AG09309 (cell line): ENCODE data around the gene MYO7A.

Source experiments
- DNase-seq: peaks from one replicate; pipeline ENCODE4 v3.0.0-alpha.2; 2010; ENCODE audit warnings: low read depth
- H3K4me3 ChIP-seq: 2 replicates; pipeline ENCODE4 v1.5.1; 2011; ENCODE audit warnings: mild to moderate bottlenecking, low read depth, low read length, moderate library complexity; ENCODE audit not compliant: control insufficient read depth
- TF ChIP-seq, protein P1 (sequence below): IDR thresholded peaks from 2 replicates; pipeline ENCODE4 v1.5.1; 2011; ENCODE audit warnings: mild to moderate bottlenecking, low read depth, low read length, inconsistent platforms; ENCODE audit not compliant: insufficient read depth, control insufficient read depth; ENCODE audit errors: missing control alignments

The MYO7A gene

DNA sequence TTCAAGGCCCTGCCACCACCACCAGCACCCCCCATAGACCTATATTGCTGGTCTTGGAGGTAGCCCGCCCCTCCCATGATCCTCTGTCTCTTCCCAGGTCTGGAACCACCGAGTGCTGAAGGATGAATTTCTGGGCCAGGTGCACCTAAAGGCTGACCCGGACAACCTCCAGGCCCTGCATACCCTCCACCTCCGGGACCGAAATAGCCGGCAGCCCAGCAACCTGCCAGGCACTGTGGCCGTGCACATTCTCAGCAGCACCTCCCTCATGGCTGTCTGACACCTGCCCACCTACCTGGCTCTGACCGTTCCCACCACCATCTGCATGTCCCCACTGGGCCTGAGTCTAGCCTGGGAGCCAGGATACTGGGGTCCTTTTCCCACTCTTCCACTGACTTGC is 4.5 kb upstream of the MYO7A start:
- no peak overlapping the region for H3K4me3 ChIP-seq
- no peak for DNase-seq
- TF ChIP-seq, protein P1, sequence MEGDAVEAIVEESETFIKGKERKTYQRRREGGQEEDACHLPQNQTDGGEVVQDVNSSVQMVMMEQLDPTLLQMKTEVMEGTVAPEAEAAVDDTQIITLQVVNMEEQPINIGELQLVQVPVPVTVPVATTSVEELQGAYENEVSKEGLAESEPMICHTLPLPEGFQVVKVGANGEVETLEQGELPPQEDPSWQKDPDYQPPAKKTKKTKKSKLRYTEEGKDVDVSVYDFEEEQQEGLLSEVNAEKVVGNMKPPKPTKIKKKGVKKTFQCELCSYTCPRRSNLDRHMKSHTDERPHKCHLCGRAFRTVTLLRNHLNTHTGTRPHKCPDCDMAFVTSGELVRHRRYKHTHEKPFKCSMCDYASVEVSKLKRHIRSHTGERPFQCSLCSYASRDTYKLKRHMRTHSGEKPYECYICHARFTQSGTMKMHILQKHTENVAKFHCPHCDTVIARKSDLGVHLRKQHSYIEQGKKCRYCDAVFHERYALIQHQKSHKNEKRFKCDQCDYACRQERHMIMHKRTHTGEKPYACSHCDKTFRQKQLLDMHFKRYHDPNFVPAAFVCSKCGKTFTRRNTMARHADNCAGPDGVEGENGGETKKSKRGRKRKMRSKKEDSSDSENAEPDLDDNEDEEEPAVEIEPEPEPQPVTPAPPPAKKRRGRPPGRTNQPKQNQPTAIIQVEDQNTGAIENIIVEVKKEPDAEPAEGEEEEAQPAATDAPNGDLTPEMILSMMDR, result no peak

DNA sequence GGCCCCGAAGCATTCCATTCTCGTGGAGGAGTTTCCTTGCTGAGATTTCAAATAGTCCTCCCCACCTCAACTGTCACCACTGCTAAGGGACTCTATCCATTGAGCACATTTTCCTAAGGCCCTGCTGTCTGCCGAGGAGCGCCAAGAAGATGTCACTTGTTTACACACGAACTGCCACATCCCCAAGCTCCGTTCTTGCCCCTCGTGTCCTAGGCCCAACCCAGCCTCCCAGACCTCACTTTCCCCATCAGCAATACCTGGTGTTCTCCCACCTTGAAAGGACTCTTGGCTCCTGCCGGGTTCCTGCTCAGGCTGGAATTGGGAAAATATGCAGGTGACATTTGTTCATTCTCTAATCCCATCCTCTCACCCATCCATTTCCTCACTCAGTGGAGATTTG is 4.0 kb upstream of the MYO7A start:
- no peak for DNase-seq
- H3K4me3 ChIP-seq, result no peak overlapping the region
- TF ChIP-seq, protein P1, result no peak

DNA sequence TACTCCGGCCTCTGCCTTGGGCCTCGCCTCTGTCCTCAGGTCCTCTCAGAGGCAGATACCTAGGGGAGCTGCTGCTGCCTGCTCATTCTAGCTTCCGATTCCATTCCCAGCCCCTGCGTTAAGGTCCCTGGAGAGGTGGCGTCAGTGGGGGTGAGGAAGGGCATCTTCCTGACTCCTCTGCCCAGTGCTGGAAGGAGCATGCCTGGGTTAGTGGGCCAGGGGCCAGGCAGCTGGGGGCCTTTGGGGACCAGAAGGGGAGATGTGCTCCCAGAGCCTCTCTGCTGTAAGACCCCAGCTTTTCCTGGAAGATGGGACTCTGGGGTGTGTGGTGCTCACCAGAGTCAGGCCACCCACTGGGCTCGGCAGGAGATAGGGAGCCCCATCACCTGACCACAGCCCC is 3.6 kb upstream of the MYO7A start:
- H3K4me3 ChIP-seq, result no peak overlapping the region
- TF ChIP-seq, protein P1, result no peak
- no peak for DNase-seq

DNA sequence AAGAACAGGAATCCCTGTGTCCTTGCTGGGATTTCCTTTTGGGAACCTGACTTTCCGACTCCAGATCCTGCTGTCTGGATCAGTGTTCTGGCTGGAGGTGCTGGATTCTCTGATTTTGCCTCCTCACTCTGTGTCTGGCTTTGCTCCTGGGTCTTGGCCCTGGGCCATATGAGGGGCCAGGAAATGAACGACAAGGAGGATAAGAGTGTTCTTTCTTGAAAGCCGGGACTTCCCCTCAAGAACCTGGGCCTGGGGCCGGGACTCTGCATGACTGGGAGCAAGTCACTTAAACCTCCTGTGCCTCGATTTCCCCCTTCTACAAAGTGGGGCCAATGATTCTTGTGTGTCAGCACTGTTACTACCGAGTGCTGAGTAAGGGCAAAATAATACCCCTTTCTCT is 2.9 kb upstream of the MYO7A start:
- TF ChIP-seq, protein P1, result no peak

DNA sequence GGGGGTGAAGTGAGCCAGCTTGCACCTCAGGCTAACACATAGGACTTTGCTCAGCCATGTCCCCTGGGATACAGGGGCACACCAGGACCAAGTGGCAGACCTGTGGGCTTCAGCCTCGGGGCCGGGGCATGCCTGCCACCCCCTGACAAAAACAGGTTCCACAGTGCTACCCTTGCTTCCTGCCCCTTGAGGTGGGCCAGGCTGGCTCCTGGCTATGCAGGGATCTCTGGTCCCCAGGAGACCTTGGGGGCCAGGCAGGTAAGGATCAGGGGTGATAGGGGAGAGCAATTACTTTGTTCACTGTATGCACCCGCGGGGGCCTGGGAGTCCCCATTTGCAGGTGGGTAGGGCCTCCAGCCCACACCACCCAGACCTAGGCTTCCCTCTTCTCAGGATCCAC is 2.4 kb upstream of the MYO7A start:
- no peak overlapping the region for H3K4me3 ChIP-seq
- DNase-seq, result no peak
- TF ChIP-seq, protein P1, result no peak

More for the DNA sequence above, 2.9 kb upstream of the MYO7A start:
- DNase-seq, result no peak
- H3K4me3 ChIP-seq, result no peak overlapping the region

DNA sequence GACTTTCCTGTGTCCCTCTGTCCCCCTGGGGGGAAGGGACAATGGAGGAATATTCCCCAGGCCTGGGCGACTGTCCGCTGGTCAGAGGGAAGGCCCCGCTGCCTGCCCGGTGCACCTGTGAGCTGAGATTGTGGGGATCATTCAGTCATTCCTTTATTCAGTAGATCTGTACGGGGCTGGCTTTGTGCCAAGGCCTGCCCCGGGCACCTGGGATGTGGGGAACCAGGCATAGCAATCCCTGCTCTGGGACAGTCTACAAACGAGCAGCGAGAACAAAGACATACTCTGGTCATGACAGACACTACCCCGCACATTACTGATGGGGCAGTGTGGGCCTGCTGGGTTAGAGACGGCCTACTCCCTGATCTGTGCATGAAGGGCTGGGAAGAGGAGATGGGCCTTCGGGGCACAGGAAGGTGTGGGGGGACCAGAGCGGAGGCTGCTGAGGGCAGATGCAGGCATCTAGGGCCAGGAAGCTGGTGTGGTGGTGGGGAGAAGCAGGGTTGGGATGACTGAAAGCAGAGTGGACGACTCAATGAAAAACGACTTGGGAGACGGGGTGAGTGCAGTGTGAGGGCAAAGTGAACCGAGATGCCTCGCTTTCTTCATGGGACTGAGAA is 1.8 kb upstream of the MYO7A start:
- H3K4me3 ChIP-seq, result no peak overlapping the region
- TF ChIP-seq, protein P1, result no peak
- no peak for DNase-seq

DNA sequence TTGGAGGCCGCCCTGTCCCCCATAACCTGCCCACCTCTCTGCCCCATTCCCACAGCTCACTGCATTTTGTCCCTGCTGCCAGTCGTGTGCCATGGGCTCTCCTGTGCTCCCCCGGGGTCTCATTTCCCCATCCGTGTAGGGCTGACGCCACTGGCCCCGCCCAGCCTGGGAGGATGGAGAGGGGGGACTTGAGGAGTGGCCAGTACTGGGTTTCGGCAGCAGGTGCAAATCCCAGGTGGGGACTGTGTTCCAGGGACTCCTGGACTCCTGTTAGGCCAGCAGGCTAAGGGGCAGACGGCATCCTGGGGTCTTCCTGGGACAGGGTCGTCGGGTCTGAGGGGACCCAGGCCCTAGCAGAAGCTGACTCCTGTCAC is 1.2 kb upstream of the MYO7A start:
- TF ChIP-seq, protein P1, result no peak
- DNase-seq, result no peak
- H3K4me3 ChIP-seq, result peak overlapping the region; percentile 58
